Measurements from ENCODE around the gene CHN1.

GRCh38 chr2:174981331-174981730 lies 23.9 kb downstream of the CHN1 start:
- TF ChIP-seq CTCF (optimal IDR thresholded peaks at IDR 0.05 in 1 of 3, IDR thresholded peaks at IDR 0.05 in 1 of 3, conservative IDR thresholded peaks at IDR 0.05 in 1 of 3; ENCODE audit: extremely low read depth in 1 of 3, insufficient read depth in 2 of 3, low read length in 3 of 3) (no peak), EZH2 (IDR thresholded peaks at IDR 0.05; ENCODE audit: low read length) (no peak)
